SK-N-SH treated with all-trans-retinoic acid at 6 μM for 48 hours (cell line): ENCODE data around the gene POT1.

Experiments used
- ATAC-seq: fragments of 200-7000 bp; cut with Tn5 transposase; 3 replicates; pipeline ENCODE4 v1.9.1; 2020; ENCODE audit warnings: mild to moderate bottlenecking, moderate library complexity
- ARNTL ChIP-seq: fragments of 450-650 bp; formaldehyde crosslinking; IDR thresholded peaks from 2 replicates; pipeline ENCODE4 v1.5.0; 2020; ENCODE audit warnings: low read depth, mild to moderate bottlenecking, moderate library complexity, borderline replicate concordance
- BACH2 ChIP-seq: fragments of 250-450 bp; sonication (Bioruptor Pico); IDR thresholded peaks from 2 replicates; pipeline ENCODE4 v1.9.0; 2021; ENCODE audit warnings: mild to moderate bottlenecking, borderline replicate concordance
- CSDC2 ChIP-seq: fragments of 250-450 bp; sonication (Bioruptor Pico); IDR thresholded peaks from 2 replicates; pipeline ENCODE4 v1.5.0; 2020; ENCODE audit warnings: mild to moderate bottlenecking, moderate library complexity
- ESRRG ChIP-seq: fragments of 250-450 bp; sonication (Bioruptor Pico); IDR thresholded peaks from 2 replicates; pipeline ENCODE4 v1.6.1; 2021; ENCODE audit warnings: mild to moderate bottlenecking
- GLIS3 ChIP-seq: fragments of 250-450 bp; sonication (Bioruptor Pico); IDR thresholded peaks from 2 replicates; pipeline ENCODE4 v1.5.0; 2020; ENCODE audit warnings: mild to moderate bottlenecking, moderate library complexity
- ISL1 ChIP-seq: fragments of 250-450 bp; sonication (Bioruptor Pico); IDR thresholded peaks from 2 replicates; pipeline ENCODE4 v2.1.2; 2022; ENCODE audit warnings: mild to moderate bottlenecking, moderate library complexity
- OSR1 ChIP-seq: fragments of 250-450 bp; sonication (Bioruptor Pico); IDR thresholded peaks from 2 replicates; pipeline ENCODE4 v1.8.0; 2022; ENCODE audit warnings: moderate library complexity, mild to moderate bottlenecking, inconsistent platforms
- PPARA ChIP-seq: fragments of 250-450 bp; sonication (Bioruptor Pico); IDR thresholded peaks from 2 replicates; pipeline ENCODE4 v1.5.0; 2020; ENCODE audit warnings: mild to moderate bottlenecking, borderline replicate concordance
- RARB ChIP-seq: fragments of 250-450 bp; sonication (Bioruptor Pico); IDR thresholded peaks from 2 replicates; pipeline ENCODE4 v1.8.0; 2021; ENCODE audit warnings: mild to moderate bottlenecking, moderate library complexity
- SNAI2 ChIP-seq: fragments of 250-450 bp; sonication (Bioruptor Pico); IDR thresholded peaks from 2 replicates; pipeline ENCODE4 v1.5.0; 2020; ENCODE audit warnings: mild to moderate bottlenecking, moderate library complexity
- TCF4 ChIP-seq: fragments of 250-450 bp; sonication (Bioruptor Pico); IDR thresholded peaks from 2 replicates; pipeline ENCODE4 v1.8.0; 2021; ENCODE audit warnings: mild to moderate bottlenecking, moderate library complexity, borderline replicate concordance
- TOX ChIP-seq: fragments of 250-450 bp; sonication (Bioruptor Pico); IDR thresholded peaks from 2 replicates; pipeline ENCODE4 v1.8.0; 2021; ENCODE audit warnings: mild to moderate bottlenecking, moderate library complexity, borderline replicate concordance
- ZC3H10 ChIP-seq: fragments of 250-450 bp; sonication (Bioruptor Pico); IDR thresholded peaks from 2 replicates; pipeline ENCODE4 v1.5.1; 2021; ENCODE audit warnings: mild to moderate bottlenecking, moderate library complexity
- ZFP30 ChIP-seq: fragments of 450-650 bp; formaldehyde crosslinking; IDR thresholded peaks from 2 replicates; pipeline ENCODE4 v1.5.0; 2022; ENCODE audit warnings: mild to moderate bottlenecking, moderate library complexity
- ZNF565 ChIP-seq: fragments of 450-650 bp; formaldehyde crosslinking; conservative IDR thresholded peaks from 2 replicates; pipeline ENCODE4 v1.5.0; 2020; ENCODE audit warnings: low read depth, mild to moderate bottlenecking, moderate library complexity
- ZNF70 ChIP-seq: fragments of 450-650 bp; formaldehyde crosslinking; IDR thresholded peaks from 2 replicates; pipeline ENCODE4 v1.5.0; 2020; ENCODE audit warnings: mild to moderate bottlenecking, moderate library complexity
- ZNF8 ChIP-seq: fragments of 450-650 bp; formaldehyde crosslinking; IDR thresholded peaks from 2 replicates; pipeline ENCODE4 v1.5.0; 2020; ENCODE audit warnings: mild to moderate bottlenecking, moderate library complexity
- TF ChIP-seq, protein P1 (sequence below): fragments of 250-450 bp; sonication (Bioruptor Pico); IDR thresholded peaks from 2 replicates; pipeline ENCODE4 v1.5.1; 2020; ENCODE audit warnings: low read depth, mild to moderate bottlenecking, moderate library complexity
- TF ChIP-seq, protein P2 (sequence below): fragments of 250-450 bp; sonication (Bioruptor Pico); IDR thresholded peaks from 2 replicates; pipeline ENCODE4 v1.8.0; 2020; ENCODE audit warnings: mild to moderate bottlenecking, moderate library complexity, borderline replicate concordance
- TF ChIP-seq, protein P3 (sequence below): fragments of 250-450 bp; sonication (Bioruptor Pico); IDR thresholded peaks from 2 replicates; pipeline ENCODE4 v1.5.0; 2020; ENCODE audit warnings: mild to moderate bottlenecking, moderate library complexity
- TF ChIP-seq, protein P4 (sequence below): fragments of 250-450 bp; sonication (Bioruptor Pico); IDR thresholded peaks from 2 replicates; pipeline ENCODE4 v1.8.0; 2021; ENCODE audit warnings: low read depth, mild to moderate bottlenecking, moderate library complexity, borderline replicate concordance
- TF ChIP-seq, protein P5 (sequence below): fragments of 250-450 bp; sonication (Bioruptor Pico); IDR thresholded peaks from 2 replicates; pipeline ENCODE4 v1.5.1; 2021; ENCODE audit warnings: mild to moderate bottlenecking, moderate library complexity

The POT1 gene

DNA sequence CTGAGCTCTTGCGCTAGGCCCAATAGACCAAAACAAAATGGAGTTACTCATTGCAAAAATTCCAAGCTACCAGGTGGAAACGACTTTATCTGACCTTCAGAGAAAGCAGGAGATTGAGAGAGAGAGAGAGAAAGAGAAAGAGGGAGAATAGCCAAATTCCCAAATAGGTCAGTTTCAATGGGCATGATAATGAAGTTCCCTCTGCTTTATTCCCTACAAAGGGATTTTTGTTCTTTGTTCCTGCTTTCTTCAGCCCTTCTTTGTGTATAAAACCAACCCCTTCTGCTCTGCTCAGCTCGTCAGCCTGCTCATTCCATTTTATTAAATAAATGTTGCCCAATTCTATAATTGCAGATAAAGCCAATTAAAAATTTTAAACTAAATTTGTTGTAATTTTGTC lies 119.0 kb downstream of the POT1 start:
- ATAC-seq = no peak
- TF ChIP-seq ZNF565 (CRISPR knock-in tag) (no peak), ZC3H10 (CRISPR knock-in tag) (no peak), ZFP30 (no peak), RARB (CRISPR knock-in tag) (no peak), ZNF8 (no peak), CSDC2 (no peak), BACH2 (CRISPR knock-in tag) (no peak), ARNTL (CRISPR knock-in tag) (no peak), ZNF70 (CRISPR knock-in tag) (no peak), TOX (CRISPR knock-in tag) (no peak), ISL1 (CRISPR knock-in tag) (no peak), GLIS3 (CRISPR knock-in tag) (no peak)
- TF ChIP-seq, protein P1, sequence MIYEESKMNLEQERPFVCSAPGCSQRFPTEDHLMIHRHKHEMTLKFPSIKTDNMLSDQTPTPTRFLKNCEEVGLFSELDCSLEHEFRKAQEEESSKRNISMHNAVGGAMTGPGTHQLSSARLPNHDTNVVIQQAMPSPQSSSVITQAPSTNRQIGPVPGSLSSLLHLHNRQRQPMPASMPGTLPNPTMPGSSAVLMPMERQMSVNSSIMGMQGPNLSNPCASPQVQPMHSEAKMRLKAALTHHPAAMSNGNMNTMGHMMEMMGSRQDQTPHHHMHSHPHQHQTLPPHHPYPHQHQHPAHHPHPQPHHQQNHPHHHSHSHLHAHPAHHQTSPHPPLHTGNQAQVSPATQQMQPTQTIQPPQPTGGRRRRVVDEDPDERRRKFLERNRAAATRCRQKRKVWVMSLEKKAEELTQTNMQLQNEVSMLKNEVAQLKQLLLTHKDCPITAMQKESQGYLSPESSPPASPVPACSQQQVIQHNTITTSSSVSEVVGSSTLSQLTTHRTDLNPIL (CRISPR knock-in tag) = no peak
- TF ChIP-seq, protein P2, sequence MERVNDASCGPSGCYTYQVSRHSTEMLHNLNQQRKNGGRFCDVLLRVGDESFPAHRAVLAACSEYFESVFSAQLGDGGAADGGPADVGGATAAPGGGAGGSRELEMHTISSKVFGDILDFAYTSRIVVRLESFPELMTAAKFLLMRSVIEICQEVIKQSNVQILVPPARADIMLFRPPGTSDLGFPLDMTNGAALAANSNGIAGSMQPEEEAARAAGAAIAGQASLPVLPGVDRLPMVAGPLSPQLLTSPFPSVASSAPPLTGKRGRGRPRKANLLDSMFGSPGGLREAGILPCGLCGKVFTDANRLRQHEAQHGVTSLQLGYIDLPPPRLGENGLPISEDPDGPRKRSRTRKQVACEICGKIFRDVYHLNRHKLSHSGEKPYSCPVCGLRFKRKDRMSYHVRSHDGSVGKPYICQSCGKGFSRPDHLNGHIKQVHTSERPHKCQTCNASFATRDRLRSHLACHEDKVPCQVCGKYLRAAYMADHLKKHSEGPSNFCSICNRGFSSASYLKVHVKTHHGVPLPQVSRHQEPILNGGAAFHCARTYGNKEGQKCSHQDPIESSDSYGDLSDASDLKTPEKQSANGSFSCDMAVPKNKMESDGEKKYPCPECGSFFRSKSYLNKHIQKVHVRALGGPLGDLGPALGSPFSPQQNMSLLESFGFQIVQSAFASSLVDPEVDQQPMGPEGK = no peak
- TF ChIP-seq, protein P3, sequence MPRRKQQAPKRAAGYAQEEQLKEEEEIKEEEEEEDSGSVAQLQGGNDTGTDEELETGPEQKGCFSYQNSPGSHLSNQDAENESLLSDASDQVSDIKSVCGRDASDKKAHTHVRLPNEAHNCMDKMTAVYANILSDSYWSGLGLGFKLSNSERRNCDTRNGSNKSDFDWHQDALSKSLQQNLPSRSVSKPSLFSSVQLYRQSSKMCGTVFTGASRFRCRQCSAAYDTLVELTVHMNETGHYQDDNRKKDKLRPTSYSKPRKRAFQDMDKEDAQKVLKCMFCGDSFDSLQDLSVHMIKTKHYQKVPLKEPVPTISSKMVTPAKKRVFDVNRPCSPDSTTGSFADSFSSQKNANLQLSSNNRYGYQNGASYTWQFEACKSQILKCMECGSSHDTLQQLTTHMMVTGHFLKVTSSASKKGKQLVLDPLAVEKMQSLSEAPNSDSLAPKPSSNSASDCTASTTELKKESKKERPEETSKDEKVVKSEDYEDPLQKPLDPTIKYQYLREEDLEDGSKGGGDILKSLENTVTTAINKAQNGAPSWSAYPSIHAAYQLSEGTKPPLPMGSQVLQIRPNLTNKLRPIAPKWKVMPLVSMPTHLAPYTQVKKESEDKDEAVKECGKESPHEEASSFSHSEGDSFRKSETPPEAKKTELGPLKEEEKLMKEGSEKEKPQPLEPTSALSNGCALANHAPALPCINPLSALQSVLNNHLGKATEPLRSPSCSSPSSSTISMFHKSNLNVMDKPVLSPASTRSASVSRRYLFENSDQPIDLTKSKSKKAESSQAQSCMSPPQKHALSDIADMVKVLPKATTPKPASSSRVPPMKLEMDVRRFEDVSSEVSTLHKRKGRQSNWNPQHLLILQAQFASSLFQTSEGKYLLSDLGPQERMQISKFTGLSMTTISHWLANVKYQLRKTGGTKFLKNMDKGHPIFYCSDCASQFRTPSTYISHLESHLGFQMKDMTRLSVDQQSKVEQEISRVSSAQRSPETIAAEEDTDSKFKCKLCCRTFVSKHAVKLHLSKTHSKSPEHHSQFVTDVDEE (CRISPR knock-in tag) = no peak

DNA sequence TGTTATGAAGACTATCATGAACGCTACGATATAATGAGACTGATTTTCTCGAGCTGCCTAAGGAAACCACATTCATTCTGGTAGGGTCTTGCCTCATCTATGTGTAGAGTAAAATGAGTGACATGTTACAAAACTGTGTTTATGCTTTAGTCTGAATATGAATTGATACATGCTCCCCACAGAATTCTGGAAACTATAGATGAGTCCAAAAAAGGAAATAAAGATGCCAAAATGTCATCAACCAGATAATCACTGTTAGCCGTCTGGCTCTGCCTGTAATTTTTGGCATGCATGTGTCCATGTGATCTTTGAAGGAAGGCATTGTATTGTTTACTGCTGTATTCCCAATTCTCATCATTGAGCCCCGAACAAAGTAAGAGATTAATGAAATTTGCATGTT lies 121.4 kb downstream of the POT1 start:
- TF ChIP-seq ZNF70 (CRISPR knock-in tag) (no peak), PPARA (CRISPR knock-in tag) (no peak)
- TF ChIP-seq, all 23 proteins: peak for 0
- ATAC-seq = no peak

DNA sequence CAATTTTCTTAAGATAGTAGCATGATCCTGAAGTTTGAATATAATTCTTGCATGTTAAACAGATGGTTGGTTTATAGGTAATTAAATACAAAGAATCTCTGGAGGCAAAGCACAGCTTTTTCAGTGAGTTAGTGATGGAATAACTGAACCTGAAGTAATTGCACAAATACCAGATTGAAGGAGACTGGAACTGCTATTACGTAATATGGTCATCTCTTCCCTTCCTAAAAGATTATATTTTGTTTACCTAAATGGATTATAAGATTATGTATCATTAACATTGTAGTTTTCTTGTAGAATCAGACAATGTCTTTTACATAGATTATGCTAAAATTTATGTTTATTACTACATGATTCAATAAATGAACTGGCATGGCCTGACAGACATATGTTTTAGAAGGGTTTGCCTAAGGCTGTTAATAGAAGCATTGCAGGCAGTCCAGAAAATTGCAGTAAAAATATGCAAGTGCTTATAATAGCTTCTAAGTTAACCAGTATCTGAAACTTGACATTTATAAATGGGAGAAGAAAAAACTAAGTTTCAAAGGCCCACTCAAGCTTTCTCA lies 128.2 kb downstream of the POT1 start:
- no peak for ATAC-seq
- TF ChIP-seq PPARA (CRISPR knock-in tag) (no peak), RARB (CRISPR knock-in tag) (no peak), TOX (CRISPR knock-in tag) (no peak), ISL1 (CRISPR knock-in tag) (peak; percentile 90), GLIS3 (CRISPR knock-in tag) (peak; percentile 64; the same call in 1 of the 2 replicates), BACH2 (CRISPR knock-in tag) (0 out of 2 replicates have a peak, but pooled peaks have one; percentile 21), ESRRG (CRISPR knock-in tag) (peak; percentile 84), CSDC2 (no peak), TCF4 (CRISPR knock-in tag) (peak; percentile 94), ZFP30 (no peak), SNAI2 (no peak), OSR1 (CRISPR knock-in tag) (no peak), ZNF70 (CRISPR knock-in tag) (0 out of 2 replicates have a peak, but pooled peaks have one; percentile 27)
- TF ChIP-seq, protein P3 (CRISPR knock-in tag) = peak; percentile 91
- TF ChIP-seq, protein P4, sequence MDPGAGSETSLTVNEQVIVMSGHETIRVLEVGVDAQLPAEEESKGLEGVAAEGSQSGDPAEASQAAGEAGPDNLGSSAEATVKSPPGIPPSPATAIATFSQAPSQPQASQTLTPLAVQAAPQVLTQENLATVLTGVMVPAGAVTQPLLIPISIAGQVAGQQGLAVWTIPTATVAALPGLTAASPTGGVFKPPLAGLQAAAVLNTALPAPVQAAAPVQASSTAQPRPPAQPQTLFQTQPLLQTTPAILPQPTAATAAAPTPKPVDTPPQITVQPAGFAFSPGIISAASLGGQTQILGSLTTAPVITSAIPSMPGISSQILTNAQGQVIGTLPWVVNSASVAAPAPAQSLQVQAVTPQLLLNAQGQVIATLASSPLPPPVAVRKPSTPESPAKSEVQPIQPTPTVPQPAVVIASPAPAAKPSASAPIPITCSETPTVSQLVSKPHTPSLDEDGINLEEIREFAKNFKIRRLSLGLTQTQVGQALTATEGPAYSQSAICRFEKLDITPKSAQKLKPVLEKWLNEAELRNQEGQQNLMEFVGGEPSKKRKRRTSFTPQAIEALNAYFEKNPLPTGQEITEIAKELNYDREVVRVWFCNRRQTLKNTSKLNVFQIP (CRISPR knock-in tag) = no peak; the same call in 1 of the 2 replicates
- TF ChIP-seq, protein P1 (CRISPR knock-in tag) = peak; percentile 95
- TF ChIP-seq, protein P5, sequence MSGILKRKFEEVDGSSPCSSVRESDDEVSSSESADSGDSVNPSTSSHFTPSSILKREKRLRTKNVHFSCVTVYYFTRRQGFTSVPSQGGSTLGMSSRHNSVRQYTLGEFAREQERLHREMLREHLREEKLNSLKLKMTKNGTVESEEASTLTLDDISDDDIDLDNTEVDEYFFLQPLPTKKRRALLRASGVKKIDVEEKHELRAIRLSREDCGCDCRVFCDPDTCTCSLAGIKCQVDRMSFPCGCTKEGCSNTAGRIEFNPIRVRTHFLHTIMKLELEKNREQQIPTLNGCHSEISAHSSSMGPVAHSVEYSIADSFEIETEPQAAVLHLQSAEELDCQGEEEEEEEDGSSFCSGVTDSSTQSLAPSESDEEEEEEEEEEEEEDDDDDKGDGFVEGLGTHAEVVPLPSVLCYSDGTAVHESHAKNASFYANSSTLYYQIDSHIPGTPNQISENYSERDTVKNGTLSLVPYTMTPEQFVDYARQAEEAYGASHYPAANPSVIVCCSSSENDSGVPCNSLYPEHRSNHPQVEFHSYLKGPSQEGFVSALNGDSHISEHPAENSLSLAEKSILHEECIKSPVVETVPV (CRISPR knock-in tag) = peak; percentile 93
